SKM-1 treated with dmso at 0.1 percent for 144 hours (cell line): Measurements from ENCODE around the gene THAP7.
"Not testable (repeated sequence)": the region's sequence is repeated elsewhere in the genome, so short reads cannot be mapped to it uniquely, and the experiment has no call there.

Experiments
- DNase-seq: peaks from one replicate; lab custom pipeline; 2025; ENCODE audit not compliant: unreplicated experiment; lab: John Stamatoyannopoulos, UW

Gene THAP7, protein sequence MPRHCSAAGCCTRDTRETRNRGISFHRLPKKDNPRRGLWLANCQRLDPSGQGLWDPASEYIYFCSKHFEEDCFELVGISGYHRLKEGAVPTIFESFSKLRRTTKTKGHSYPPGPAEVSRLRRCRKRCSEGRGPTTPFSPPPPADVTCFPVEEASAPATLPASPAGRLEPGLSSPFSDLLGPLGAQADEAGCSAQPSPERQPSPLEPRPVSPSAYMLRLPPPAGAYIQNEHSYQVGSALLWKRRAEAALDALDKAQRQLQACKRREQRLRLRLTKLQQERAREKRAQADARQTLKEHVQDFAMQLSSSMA

DNA sequence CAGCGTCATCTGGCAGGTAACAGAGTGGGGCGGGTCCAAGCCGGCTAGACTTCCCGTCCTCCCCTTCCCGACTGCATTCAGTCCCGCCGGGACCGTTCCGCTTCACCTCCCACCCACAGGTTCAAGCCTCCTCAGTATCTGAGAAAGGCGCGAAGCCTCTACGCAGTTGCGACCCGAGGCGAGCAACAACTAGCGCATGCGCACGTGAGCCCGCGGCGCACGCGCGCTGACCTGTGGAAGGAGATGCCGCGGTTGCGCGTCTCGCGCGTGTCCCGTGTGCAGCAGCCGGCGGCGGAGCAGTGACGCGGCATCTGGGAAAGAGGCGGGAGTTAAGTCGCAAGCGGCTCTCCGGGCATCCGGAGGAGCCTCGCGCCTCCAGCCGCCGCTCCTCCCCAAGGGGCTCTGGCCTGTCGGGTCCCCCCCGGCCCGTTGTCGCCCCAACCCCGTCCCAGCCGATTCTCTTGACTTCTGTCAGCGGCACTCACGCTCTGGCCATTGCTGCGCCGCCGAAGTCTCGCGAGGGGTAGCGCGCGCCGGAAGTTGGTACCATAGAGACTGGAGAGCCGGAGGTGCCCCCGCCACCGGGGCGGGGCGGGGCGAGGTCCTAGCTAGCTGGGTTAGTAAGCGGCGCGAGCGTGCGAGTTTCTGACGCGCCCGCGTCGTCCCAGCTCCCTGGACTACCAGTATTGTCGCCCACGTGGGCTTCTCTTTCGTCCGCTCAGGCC is at the start of gene THAP7:
Gene THAP7 (minus strand): TSS at position 518 of the 725 bp plus-strand sequence. CDS start 207 bp downstream, at position 311.
- peak; percentile 95 for DNase-seq

DNA sequence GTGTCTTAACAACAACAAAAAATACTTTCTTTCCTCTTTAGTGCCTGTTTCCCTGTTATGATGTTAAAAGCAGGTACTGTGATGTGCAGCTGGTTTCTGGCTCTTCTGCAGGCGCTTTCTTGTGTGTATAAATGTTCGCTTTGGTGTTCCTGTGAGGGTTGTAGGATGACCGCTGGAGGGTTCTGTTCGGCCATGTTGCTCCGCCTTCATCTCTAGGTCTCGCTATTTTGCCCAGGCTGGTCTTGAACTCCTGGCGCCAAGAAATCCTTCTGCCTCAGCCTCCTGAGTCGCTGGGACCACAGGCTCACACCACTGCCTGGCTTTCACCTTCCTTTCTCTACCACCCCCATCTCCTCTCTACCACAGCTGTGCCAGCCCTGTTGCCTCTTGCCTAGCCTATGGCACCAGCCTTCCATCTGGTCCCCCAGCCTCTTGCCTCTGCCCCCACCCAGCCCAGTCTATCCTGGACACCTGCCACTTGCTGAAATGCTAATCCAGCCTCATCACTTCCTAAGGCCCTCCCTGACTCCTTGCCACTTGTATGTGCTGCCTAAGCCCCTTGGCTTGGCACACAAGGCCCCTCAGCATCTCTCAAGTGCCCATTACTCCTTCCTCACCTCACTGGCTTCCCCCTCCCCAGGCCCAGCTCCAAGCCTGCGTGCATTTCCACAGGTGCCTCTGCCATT is 49.4 kb upstream of the THAP7 start:
- no peak for DNase-seq

DNA sequence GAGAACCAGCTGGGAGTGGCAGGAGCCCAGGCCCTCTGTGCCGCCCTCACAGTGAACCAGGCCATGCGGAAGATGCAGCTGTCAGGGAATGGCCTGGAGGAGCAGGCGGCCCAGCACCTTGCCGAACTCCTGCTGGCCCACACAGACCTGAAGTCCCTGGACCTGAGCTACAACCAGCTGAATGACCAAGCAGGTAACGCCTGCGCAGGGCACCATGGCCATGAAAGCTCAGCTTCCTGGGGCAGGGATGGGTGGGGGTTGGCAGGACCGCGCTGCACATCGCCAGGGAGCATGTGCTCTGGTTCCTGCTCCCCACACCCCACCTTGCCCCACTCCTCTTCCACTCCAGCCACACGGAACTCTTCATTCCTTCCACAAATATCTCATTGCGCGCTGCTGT is 47.0 kb upstream of the THAP7 start:
- DNase-seq, result not testable (repeated sequence)

DNA sequence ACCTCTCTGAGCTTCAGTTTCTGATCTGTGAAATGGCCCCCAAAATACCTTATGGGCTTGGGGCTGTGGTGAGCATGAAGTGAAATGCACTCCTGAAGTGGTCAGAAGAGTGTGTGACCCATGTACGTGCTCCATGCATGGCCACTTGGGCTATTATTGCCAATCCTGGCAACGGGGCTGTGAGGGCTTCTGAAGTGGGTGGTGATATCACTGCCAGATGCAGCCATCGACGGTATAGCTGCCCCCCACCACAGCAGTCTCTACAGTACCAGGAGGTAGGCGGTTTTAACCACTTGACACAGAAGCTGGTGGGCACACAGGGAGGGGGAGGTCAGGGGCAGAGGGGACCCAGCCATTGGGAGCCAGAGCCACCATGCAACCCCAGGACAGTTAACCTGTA is 46.5 kb upstream of the THAP7 start:
- DNase-seq, result not testable (repeated sequence)

DNA sequence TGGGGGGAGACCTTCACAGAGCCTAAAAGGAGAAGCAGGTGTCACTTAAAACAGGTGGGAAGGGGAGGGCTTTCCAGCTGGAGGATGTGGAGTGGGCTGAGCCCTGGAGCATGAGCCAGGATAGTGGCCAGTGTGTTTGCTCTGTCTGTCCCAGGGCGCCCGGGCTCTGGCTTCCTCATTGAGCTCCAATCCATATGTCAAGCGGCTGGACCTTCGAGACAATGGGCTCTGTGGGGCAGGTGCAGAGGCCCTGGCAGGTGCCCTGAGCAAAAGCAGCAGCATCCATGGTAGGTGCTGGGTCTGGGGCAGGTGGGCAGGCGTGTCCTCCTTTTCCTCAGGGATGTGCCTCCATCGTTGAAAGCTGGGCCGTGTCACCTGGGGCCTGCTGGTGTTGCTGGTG is 45.8 kb upstream of the THAP7 start:
- no peak for DNase-seq

DNA sequence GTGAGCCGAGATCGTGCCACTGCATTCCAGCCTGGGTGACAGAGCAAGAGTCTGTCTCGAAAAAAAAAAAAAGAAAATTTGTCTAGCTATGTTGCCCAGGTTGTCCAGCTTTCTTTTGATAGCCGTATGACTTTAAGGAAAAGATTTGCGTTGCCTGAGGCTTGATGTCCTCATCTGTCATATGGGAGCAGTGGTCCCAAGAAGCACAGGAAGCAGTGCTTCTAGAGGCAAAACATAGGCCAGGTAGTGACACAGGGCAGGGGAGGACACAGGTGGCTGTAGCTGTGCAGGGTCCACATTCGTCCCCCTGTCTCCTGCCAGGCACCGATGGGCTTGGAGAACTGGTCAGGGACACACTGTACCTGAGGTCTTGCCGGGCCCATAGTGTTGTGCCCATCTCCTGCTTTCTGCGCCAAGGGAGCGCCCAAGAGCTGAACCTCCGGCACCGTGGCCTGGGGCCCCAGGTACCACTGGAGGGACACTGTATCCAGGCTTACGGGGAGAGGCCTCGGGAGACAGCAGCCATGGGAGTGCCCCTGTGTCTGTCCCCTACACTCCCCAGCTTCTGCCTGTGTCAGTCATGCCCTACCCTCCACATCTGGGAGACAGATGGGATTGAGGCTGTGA is 45.2 kb upstream of the THAP7 start:
- DNase-seq, result no peak

DNA sequence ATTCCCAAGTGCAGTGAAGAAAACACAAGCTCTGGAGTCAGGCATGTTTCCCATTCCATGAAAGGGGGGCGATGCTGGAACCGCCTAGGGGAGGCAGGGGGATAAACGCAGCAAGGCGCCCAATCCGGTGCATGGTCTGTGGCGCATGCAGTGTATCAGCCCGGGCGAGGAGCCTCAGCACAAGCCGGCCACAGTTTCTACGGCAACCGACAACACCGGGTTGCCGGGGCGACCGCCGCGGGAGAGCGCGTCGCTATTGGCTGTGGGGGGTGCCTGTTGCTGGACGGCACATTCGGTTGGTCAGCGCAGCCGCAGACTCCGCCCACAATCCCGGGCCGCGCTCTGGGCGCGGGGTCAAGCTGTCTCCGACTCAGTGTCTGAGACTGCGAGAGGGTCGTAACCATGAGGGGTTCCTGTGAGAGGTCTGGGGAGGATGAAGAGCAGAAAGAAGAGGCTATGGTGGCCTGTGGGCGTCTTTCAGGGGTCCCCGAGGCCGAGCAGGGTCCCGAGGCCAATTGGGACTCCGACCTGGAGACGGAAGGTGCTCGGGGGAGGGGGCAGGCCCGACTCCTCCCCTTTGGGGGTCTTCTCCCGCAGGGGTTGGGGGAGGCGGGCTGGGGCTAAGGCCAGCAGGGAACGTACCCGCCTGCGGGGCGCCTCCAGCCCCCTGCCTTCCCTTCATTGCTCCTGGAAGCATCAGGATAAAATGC is 43.8 kb upstream of the THAP7 start, which contains the start of gene LRRC74B:
Gene LRRC74B (plus strand): TSS at position 362 of the 710 bp plus-strand sequence. CDS start 41 bp downstream, at position 403.
- peak; percentile 68 for DNase-seq

DNA sequence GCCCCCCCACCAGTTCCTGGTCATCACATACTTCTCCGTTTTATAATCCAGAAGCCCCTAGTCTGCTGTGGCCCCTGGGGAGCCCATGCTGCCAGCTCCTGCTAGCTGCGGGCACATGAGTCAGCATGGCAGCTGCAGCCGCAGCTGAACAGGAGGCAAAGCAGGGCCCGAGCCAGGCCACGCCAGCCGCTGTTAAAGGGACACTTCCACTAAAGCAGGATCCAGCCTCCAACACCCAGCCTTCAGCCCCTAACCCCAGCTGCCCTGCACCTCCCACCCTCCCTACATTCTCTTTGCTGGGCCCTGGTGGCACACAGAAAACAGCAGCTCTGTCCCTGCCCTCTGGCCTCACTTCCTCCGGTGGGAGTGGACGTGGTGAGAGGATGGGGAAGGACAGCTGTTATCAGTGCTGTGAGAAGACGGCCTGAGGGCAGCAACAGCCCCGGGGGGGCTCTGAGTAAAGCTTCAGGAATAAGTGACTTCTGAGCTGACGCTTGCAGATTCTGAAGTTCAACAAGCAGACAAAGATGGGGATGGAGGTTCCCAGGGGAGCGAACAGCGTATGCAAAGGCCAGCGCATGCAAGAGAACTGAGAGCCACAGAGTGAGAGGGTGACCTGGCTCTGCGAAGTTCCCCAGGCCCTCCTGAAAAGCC is 43.1 kb upstream of the THAP7 start:
- DNase-seq, result peak; percentile 24

DNA sequence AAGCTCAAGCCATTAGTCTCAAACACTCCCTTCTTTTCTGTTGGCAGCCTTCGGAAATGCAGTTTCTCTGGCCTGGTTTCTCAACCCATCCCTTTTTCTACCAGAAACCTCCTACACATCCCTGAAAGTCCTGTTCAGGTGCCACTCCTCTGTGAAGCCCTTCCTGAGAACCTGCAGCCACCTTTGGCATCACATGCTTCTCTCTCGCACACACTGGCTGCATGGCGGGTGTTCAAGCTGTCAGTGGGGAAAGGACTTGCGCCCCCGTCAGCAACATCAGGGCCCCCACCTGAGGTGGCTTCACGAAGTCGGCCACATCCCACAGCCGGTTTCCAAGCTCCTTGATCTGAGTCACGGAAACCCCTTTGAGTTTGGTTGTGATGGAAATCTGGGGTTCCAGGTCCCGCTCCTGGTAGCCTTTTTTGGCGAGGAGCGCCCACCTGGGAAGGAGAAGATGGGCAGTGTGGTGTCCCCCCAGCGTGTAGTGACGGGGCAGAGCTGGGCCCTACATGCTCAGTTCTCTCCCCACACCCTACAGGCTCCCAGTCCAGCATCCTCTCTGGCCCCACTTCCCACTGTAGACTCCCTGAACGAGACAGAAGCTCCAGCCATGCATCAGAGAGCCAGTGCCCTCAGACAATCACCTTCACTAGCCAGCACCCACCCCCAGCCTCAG is 42.1 kb upstream of the THAP7 start:
- DNase-seq, result no peak

DNA sequence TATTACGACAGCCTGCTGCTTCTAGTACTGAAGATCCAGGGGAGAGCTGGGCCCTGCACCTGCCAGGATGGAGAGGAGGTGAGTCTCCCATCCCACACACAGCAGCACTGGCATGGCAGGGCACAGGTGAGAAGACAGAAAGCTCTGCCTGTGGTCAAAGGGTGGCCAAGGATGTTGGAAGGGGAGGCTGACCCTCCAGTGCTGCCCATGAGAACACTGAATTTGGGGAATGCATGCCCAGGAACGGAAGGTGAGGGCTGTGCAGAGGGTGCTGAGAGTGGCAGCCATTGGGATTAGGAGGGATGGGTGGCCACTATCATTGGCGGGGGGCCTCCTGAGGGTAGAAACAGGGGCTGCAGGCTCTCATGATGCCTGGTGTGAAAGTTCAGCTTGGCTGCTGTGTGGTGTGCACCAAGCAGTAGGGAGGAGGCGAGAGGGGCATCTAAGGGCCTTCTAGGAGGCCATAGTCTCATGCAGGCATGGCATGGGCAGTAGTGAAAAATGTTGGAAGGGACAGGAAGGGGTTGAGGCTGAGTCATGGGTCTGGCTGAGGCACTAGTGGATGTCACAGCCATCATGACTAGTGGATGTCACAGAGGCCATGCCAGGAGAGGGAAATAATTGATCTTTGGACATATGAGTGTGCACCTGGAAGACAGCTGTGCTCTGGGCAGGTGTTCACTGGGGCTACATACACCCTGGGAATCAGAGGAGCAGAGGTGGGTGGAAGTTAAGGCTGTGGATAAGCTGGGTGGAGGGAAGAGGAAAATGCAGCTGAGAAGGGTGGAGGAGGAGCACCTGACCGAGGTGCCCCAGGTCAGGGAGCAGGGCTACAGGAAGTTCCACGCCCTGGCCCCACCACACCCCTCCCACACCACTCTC is 41.3 kb upstream of the THAP7 start:
- no peak for DNase-seq

DNA sequence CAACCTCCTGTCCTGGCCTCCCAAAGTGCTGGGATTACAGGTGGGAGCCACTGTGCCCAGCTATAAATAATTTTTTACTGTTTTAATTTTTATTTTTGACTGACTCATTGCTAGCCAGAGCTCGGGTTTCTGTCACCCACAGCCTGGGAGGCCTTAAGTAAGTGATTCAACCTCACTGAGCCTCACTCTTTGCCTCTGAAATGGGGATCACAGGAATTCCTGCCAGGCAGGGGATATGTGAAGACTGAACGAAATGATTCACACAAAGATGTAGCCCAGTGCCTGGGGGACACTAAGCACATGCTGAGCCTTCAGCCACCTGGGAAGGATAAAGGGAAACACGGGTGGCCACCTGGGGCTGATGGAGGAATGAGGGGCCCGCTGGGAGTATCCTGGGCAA is 40.0 kb upstream of the THAP7 start:
- no peak for DNase-seq

DNA sequence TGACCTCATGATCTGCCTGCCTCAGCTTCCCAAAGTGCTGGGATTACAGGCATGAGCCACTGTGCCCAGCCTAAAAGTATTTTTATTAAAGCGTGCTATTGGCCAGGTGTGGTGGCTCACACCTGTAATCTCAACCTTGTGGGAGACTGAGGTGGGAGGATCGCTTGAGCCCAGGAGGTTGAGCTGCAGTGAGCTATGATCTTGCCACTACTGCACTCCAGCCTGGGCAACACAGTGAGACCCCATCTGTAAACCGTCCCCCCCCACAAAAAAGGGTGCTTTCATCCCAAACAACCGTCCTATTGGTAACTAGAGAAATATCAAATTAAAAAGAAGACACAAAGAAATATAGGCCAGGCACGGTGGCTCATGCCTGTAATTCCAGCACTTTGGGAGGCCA is 37.2 kb upstream of the THAP7 start:
- not testable (repeated sequence) for DNase-seq

DNA sequence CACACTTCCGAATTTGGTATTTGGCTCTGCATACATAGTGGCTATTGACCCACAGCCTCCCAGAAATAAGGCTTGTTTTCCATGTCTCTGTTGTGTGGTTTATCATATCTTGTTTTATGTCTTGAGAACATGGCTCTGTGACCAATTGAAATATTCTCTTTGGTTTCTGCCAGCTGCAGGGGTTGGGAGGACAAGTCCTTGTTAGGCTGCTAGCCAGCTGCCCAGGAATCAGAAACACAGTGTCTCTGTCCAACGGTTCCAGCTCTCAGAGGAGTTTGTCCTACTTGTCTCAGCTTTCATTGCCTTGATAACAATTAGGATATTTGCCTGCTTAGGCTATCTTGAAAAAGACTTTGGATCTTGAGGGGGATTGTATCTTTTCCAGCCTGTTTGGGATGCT is 36.5 kb upstream of the THAP7 start:
- no peak for DNase-seq

DNA sequence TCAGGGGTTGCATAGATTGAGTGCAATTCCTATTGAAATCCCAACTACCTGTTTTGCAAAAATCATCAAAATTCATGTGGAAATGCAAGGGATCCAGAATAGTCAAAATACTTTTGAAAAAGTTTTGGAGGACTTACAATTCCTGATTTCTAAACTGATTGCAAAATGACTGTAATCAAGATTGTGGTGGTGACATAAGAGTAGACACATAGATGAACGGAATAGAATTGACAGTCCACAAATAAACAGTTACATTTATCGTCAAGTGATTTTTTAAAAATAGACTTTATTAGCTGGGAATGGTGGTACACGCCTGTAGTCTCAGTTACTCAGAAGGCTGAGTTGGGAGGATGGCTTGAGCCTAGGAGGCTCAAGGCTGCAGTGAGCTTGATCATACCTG is 33.1 kb upstream of the THAP7 start:
- DNase-seq, result no peak

DNA sequence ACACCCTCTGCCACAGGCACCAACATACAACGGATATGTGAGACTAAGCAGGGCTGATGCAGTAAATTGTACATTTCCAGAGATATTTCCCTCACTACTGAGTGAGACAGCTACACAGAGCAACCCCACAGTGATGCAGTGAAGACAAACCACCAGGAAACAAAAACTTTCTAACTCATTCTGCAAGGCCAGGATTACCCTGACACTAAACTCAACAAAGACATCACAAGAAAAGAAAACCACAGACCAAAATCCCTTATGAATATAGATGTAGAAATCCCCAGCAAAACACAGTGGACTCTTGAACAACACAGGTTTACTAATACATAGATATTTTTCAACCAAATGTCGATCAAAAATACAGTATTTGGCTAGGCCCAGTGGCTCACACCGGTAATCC is 32.0 kb upstream of the THAP7 start:
- DNase-seq, result no peak

DNA sequence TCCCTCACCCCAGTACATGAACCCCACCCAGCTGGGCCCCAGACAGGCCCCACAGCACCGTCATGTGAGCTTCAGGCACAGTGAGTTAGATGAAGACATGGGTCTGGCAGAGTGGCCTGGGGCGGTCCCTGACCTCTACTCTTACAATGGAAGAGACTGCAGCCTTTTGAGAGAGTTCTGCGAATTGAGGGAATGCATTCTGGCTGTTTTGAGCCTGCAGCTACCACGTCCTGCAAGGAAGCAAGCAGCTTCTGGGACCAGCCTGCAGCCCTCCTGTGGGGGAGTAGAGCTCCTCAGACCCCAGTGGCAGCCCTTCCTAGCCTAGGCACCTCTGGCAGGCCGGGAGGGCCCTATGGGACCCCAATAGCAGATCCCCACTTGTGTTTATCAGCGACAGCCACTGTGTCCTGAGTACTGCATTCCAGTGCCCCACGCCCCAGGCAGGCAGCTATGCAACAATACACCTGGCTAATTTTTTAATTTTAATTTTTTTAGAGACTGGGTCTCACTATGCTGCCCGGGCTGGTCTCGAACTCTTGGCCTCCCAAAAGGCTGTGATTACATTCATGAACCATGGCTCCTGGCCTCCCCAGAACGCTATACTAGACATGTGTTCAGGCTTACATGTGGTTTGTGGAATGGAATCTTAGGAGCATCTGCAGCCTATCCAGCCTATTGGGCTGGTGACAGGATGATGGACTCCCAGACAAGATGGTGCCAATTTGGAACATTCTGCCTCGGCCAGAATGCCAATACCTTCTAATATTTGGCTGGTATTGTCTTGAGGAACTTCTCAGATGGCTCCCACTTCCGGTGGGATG is 31.2 kb upstream of the THAP7 start:
- DNase-seq, result no peak

DNA sequence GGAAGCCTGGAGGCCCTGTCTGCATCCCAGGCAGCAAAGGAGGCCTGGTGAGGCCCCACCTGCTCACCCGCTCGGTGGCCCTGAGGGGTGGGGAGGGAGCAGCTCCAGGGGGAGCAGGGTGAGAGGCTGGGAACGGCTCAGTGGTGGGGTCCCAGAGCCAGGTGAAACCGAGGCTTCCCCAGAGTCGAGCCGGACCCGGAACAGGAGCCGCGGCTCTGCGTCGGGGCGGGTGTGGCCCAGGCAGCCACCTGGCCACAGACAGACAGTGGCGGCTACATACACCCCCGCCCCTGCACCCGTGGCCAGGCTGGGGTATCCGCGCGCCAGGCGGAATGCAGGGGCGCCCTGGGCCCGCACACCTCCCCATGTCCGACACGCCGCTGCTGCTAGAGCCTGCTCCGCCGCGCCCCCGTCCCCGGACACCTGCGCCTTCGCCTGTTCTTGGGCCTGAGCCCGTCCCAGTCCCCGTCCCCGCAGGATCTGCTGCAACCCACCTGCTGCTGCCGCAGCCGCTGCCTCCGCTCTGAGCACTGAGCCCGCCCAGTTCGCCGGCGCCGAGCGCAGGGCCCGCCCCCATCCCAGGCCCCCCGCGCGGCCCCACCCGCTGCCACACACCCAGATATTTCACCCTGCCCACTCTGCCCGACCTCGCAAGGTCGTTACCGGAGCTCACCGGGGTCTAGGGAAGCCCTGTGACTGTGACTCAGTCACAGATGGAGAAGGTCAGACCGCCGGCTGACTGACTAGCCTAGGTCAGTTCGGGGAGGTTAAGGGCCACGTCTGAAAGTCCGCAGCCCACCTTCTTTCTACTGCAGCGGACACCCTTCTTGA is 30.3 kb upstream of the THAP7 start, which contains the start of gene SLC7A4:
Gene SLC7A4 (minus strand): TSS at position 525 of the 831 bp plus-strand sequence. CDS start 749 bp downstream, outside the sequence.
- no peak for DNase-seq
